GM19239 (cell line): ENCODE results near the gene RAF1.
"Not testable (repeated sequence)": the region's sequence is repeated elsewhere in the genome, so short reads cannot be mapped to it uniquely, and the experiment has no call there.

Experiments used
- DNase-seq: peaks from one replicate; pipeline ENCODE4 v3.0.0; 2011; ENCODE audit warnings: low spot score; ENCODE audit not compliant: insufficient read length
- FAIRE-seq: peaks from 2 replicates; lab custom pipeline; 2011; peaks lifted over from hg19 to GRCh38; lab: Jason Lieb, UNC

Gene RAF1

GRCh38 chr3:12569836-12570235 lies 94.1 kb downstream of the RAF1 start:
- DNase-seq: no peak
- no peak for FAIRE-seq

GRCh38 chr3:12568747-12569146 lies 95.2 kb downstream of the RAF1 start:
- no peak for FAIRE-seq

GRCh38 chr3:12566976-12567375 lies 96.9 kb downstream of the RAF1 start:
- FAIRE-seq (no peak), DNase-seq (no peak)

More at GRCh38 chr3:12568747-12569146, 95.2 kb downstream of the RAF1 start:
- no peak for DNase-seq

- DNase-seq (no peak), FAIRE-seq (no peak)
Measured at GRCh38 chr3:12562451-12562850, 101.5 kb downstream of the RAF1 start.

- DNase-seq: no peak
- no peak for FAIRE-seq
Measured at GRCh38 chr3:12561397-12561796, 102.5 kb downstream of the RAF1 start.

- DNase-seq (no peak), FAIRE-seq (peak; percentile 57)
Measured at GRCh38 chr3:12560505-12561190, 103.3 kb downstream of the RAF1 start.

- FAIRE-seq: no peak
Measured at GRCh38 chr3:12559520-12559919, 104.4 kb downstream of the RAF1 start.

GRCh38 chr3:12558706-12559105 lies 105.2 kb downstream of the RAF1 start:
- DNase-seq (no peak), FAIRE-seq (no peak)

More at GRCh38 chr3:12559520-12559919, 104.4 kb downstream of the RAF1 start:
- DNase-seq: no peak

- no peak for FAIRE-seq
Measured at GRCh38 chr3:12557473-12558100, 106.3 kb downstream of the RAF1 start.

GRCh38 chr3:12556690-12557472 lies 107.0 kb downstream of the RAF1 start, which contains the start of gene MKRN2:
MKRN2 (plus strand) TSS chr3:12557087; CDS start chr3:12557151, 64 bp downstream.
- FAIRE-seq (no peak), DNase-seq (peak; percentile 73)

More at GRCh38 chr3:12557473-12558100, 106.3 kb downstream of the RAF1 start:
- DNase-seq: no peak

- FAIRE-seq: no peak
- DNase-seq: no peak
Measured at GRCh38 chr3:12556314-12556689, 107.6 kb downstream of the RAF1 start.

GRCh38 chr3:12553921-12554391 lies 110.0 kb downstream of the RAF1 start:
- FAIRE-seq (no peak), DNase-seq (no peak)

GRCh38 chr3:12549971-12550760 lies 113.8 kb downstream of the RAF1 start:
- DNase-seq (no peak), FAIRE-seq (no peak)

- FAIRE-seq: no peak
- DNase-seq: no peak
Measured at GRCh38 chr3:12545473-12545791, 118.5 kb downstream of the RAF1 start, which contains the start of gene MKRN2OS. MKRN2OS (minus strand) TSS chr3:12545499; CDS start chr3:12545464, 35 bp downstream.

GRCh38 chr3:12544652-12545472 lies 119.1 kb downstream of the RAF1 start:
- FAIRE-seq: no peak

GRCh38 chr3:12543497-12543896 lies 120.4 kb downstream of the RAF1 start:
- not testable (repeated sequence) for DNase-seq, FAIRE-seq

More at GRCh38 chr3:12544652-12545472, 119.1 kb downstream of the RAF1 start:
- DNase-seq: no peak

- no peak for DNase-seq
- FAIRE-seq: no peak
Measured at GRCh38 chr3:12541625-12542024, 122.3 kb downstream of the RAF1 start.

GRCh38 chr3:12536423-12536822 lies 127.5 kb downstream of the RAF1 start:
- FAIRE-seq (no peak), DNase-seq (no peak)
